Astrocyte (in vitro differentiated cells and primary cell): ENCODE data around the gene ZBTB12. TPM values are rescaled to one million over a fixed set of nuclear protein-coding genes. Genes with fewer than 3 reads are reported as not detected.
"Not testable (repeated sequence)": the region's sequence is repeated elsewhere in the genome, so short reads cannot be mapped to it uniquely, and the experiment has no call there.

Source experiments
- DNase-seq: peaks from one replicate; pipeline ENCODE4 v3.0.0-alpha.2; 2010; ENCODE audit warnings: low read depth
- FAIRE-seq: peaks from 2 replicates; lab custom pipeline; 2011; peaks lifted over from hg19 to GRCh38; lab: Jason Lieb, UNC
- H2AFZ ChIP-seq: 2 replicates; pipeline ENCODE4 v1.6.0; 2012; ENCODE audit warnings: low read depth, low read length, inconsistent platforms
- H3K27ac ChIP-seq: 2 replicates; pipeline ENCODE4 v1.5.1; 2011; ENCODE audit warnings: low read depth, low read length, inconsistent platforms
- H3K27me3 ChIP-seq: 2 replicates; pipeline ENCODE4 v1.6.0; 2011; ENCODE audit warnings: low read length, inconsistent platforms; ENCODE audit not compliant: insufficient read depth
- H3K36me3 ChIP-seq: 2 replicates; pipeline ENCODE4 v1.5.1; 2011; ENCODE audit warnings: low read length, inconsistent platforms; ENCODE audit not compliant: insufficient read depth
- H3K4me1 ChIP-seq: 2 replicates; pipeline ENCODE4 v1.5.1; 2011; ENCODE audit warnings: low read length, inconsistent platforms; ENCODE audit not compliant: insufficient read depth
- H3K4me2 ChIP-seq: 2 replicates; pipeline ENCODE4 v1.6.0; 2012; ENCODE audit warnings: low read length, inconsistent platforms
- H3K4me3 ChIP-seq: 2 replicates; pipeline ENCODE4 v1.5.1; 2011; ENCODE audit warnings: low read depth, mild to moderate bottlenecking, low read length, inconsistent platforms; ENCODE audit not compliant: insufficient read depth
- H3K79me2 ChIP-seq: 2 replicates; pipeline ENCODE4 v1.6.0; 2012; ENCODE audit warnings: mild to moderate bottlenecking, low read length, inconsistent platforms; ENCODE audit not compliant: insufficient read depth
- H3K9ac ChIP-seq: 2 replicates; pipeline ENCODE4 v1.6.0; 2012; ENCODE audit warnings: mild to moderate bottlenecking, low read length, inconsistent platforms
- H3K9me3 ChIP-seq: 2 replicates; pipeline ENCODE4 v1.5.1; 2012; ENCODE audit warnings: low read depth, mild to moderate bottlenecking, low read length, inconsistent platforms; ENCODE audit not compliant: insufficient read depth
- H4K20me1 ChIP-seq: 2 replicates; pipeline ENCODE4 v1.6.0; 2012; ENCODE audit warnings: low read length, inconsistent platforms; ENCODE audit not compliant: insufficient read depth
- H3K27ac Mint-ChIP-seq: one replicate; pipeline ENCODE4 v1.8.0; 2021; ENCODE audit warnings: mild to moderate bottlenecking, mixed read lengths; ENCODE audit not compliant: unreplicated experiment
- H3K27me3 Mint-ChIP-seq: one replicate; pipeline ENCODE4 v1.8.0; 2021; ENCODE audit warnings: low read depth, mixed read lengths; ENCODE audit not compliant: unreplicated experiment
- H3K36me3 Mint-ChIP-seq: one replicate; pipeline ENCODE4 v1.8.0; 2021; ENCODE audit warnings: low read depth, mixed read lengths; ENCODE audit not compliant: unreplicated experiment
- H3K4me1 Mint-ChIP-seq: one replicate; pipeline ENCODE4 v1.8.0; 2021; ENCODE audit warnings: low read depth, mixed read lengths; ENCODE audit not compliant: unreplicated experiment
- H3K4me3 Mint-ChIP-seq: one replicate; pipeline ENCODE4 v1.8.0; 2021; ENCODE audit warnings: mild to moderate bottlenecking, moderate library complexity, mixed read lengths; ENCODE audit not compliant: unreplicated experiment
- H3K9me3 Mint-ChIP-seq: one replicate; pipeline ENCODE4 v1.8.0; 2021; ENCODE audit warnings: mild to moderate bottlenecking, mixed read lengths; ENCODE audit not compliant: unreplicated experiment
- EZH2 ChIP-seq: IDR thresholded peaks from 2 replicates; pipeline ENCODE4 v1.6.1; 2012; ENCODE audit warnings: mild to moderate bottlenecking, low read length, inconsistent platforms; ENCODE audit not compliant: insufficient read depth
- total RNA-seq: library from RNA; stranded (reverse); gene quantifications from 2 replicates; pipeline ENCODE4 v1.2.1, GENCODE V29; 2021
- TF ChIP-seq, protein P1 (sequence below): IDR thresholded peaks from 2 replicates; pipeline ENCODE4 v1.5.1; 2011; ENCODE audit warnings: low read depth, mild to moderate bottlenecking, inconsistent platforms, low read length, moderate library complexity; ENCODE audit not compliant: insufficient read depth

The ZBTB12 gene
- total RNA-seq, 1 donor from 2014 or later = 4.6 TPM

DNA sequence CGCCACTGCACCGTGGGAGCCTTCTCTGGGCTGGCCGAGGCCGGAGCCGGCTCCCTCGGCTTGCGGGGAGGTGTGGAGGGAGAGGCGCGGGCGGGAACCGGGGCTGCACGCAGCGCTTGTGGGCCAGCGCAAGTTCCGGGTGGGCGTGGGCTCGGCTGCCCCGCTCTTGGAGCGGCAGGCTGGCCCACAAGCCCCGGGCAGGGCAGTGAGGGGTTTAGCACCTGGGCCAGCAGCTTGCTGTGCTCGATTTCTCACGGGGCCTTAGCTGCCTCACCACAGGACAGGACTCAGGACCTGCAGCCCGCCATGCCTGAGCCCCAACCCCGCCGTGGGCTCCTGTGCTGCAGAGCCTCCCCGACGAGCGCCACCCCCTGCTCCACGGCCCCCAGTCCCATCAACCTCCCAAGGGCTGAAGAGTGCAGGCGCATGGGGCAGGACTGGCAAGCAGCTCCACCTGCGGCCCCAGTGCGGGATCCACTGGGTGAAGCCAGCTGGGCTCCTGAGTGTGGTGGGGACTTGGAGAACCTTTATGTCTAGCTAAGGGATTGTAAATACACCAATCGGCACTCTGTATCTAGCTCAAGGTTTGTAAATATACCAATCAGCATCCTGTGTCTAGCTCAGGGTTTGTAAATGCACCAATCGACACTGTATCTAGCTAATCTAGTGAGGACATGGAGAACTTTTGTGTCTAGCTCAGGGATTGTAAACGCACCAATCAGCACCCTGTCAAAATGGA, 49.7 kb downstream of the ZBTB12 start:
- FAIRE-seq, H3K4me1 Mint-ChIP-seq, H3K9me3 ChIP-seq, H3K27ac ChIP-seq, H2AFZ ChIP-seq, H3K4me3 ChIP-seq, H3K9ac ChIP-seq, H3K4me2 ChIP-seq, DNase-seq, H3K79me2 ChIP-seq, H3K36me3 ChIP-seq, H3K36me3 Mint-ChIP-seq, H3K4me3 Mint-ChIP-seq, H3K27me3 Mint-ChIP-seq, H3K4me1 ChIP-seq, H4K20me1 ChIP-seq, H3K27me3 ChIP-seq, H3K9me3 Mint-ChIP-seq, H3K27ac Mint-ChIP-seq: not testable (repeated sequence)

DNA sequence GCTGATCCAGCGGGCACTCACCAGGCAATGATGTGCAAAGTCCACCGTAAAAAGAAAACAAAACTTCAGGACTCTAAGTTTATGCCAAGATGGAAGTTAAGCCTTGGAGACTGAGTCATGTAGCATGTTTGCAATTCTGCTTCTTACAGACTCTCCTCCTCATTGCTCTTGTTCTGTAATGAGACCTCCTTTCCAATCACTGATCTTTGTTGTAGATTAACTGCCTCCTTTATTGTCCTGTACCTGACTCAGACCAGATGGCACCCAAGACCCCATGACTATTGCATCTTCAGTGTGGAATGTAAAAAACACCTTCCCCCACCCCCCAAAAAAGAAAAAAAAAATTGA, 50.4 kb downstream of the ZBTB12 start:
- H3K36me3 Mint-ChIP-seq = peaks cover 8% of the 10 kb centered on the region
- H3K4me1 Mint-ChIP-seq = peaks cover 5% of the 10 kb centered on the region
- H3K27me3 ChIP-seq = no peaks in the 10 kb centered on the region
- H3K36me3 ChIP-seq = no peaks in the 10 kb centered on the region
- no peak overlapping the region for H3K27ac ChIP-seq
- H2AFZ ChIP-seq = no peak overlapping the region
- H3K9me3 Mint-ChIP-seq = no peaks in the 10 kb centered on the region
- H3K27ac Mint-ChIP-seq = no peak overlapping the region
- H3K4me3 Mint-ChIP-seq = no peak overlapping the region
- H3K4me3 ChIP-seq = no peak overlapping the region
- H4K20me1 ChIP-seq = no peaks in the 10 kb centered on the region
- no peaks in the 10 kb centered on the region for H3K27me3 Mint-ChIP-seq
- H3K9ac ChIP-seq = no peak overlapping the region
- TF ChIP-seq EZH2 = no peak
- TF ChIP-seq, protein P1, sequence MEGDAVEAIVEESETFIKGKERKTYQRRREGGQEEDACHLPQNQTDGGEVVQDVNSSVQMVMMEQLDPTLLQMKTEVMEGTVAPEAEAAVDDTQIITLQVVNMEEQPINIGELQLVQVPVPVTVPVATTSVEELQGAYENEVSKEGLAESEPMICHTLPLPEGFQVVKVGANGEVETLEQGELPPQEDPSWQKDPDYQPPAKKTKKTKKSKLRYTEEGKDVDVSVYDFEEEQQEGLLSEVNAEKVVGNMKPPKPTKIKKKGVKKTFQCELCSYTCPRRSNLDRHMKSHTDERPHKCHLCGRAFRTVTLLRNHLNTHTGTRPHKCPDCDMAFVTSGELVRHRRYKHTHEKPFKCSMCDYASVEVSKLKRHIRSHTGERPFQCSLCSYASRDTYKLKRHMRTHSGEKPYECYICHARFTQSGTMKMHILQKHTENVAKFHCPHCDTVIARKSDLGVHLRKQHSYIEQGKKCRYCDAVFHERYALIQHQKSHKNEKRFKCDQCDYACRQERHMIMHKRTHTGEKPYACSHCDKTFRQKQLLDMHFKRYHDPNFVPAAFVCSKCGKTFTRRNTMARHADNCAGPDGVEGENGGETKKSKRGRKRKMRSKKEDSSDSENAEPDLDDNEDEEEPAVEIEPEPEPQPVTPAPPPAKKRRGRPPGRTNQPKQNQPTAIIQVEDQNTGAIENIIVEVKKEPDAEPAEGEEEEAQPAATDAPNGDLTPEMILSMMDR = no peak
- H3K4me1 ChIP-seq = no peaks in the 10 kb centered on the region
- H3K79me2 ChIP-seq = no peaks in the 10 kb centered on the region
- peak; percentile 43 for DNase-seq
- no peak overlapping the region for H3K4me2 ChIP-seq
- no peaks in the 10 kb centered on the region for H3K9me3 ChIP-seq
- no peak for FAIRE-seq

DNA sequence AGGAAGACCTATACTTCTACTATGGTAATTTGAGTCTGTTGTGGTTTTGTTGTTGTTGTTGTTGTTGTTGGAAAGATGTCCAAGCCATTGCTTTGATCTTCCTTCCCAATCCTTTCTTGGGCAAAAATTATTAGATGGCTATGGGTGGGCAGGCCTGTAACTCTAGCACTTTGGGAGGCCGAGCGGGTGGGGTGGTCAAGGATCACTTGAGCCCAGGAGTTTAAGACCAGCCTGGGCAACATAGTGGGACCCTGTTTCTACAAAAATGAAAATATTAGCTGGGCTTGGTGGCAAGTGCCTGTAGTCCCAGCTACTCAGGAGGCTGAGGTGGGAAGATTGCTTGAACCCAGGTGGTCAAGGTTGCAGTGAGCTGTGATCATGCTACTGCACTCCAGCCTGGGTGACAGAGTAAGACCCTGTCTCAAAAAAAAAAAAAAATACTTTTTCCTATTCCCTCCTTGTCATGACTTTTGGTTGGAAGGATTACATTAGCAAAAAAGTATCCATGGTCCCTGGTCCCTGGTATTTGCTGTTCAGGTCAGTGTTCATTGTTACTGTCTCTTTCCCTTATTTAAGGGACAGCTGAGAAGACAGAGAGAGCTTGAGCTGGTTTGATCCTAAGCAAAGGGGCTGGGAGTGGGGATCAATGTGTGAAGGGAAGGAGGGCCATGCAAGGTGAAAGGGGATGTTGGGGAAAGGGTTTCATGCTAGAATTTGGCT, 51.0 kb downstream of the ZBTB12 start:
- Histone ChIP-seq H3K9ac (no peak overlapping the region), H3K27ac (no peak overlapping the region), H4K20me1 (no peaks in the 10 kb centered on the region), H3K27me3 (no peaks in the 10 kb centered on the region), H3K79me2 (no peaks in the 10 kb centered on the region), H2AFZ (no peak overlapping the region), H3K36me3 (no peaks in the 10 kb centered on the region), H3K4me1 (no peaks in the 10 kb centered on the region), H3K4me2 (no peak overlapping the region), H3K9me3 (no peaks in the 10 kb centered on the region), H3K4me3 (no peak overlapping the region)
- Mint-ChIP-seq H3K4me3 (no peak overlapping the region), H3K9me3 (no peaks in the 10 kb centered on the region), H3K4me1 (peaks cover 5% of the 10 kb centered on the region), H3K36me3 (peaks cover 8% of the 10 kb centered on the region), H3K27ac (no peak overlapping the region), H3K27me3 (no peaks in the 10 kb centered on the region)
- DNase-seq = no peak
- TF ChIP-seq, protein P1 = no peak
- TF ChIP-seq EZH2 = no peak
- FAIRE-seq = no peak

Other genes with a start within 250 kb of the ZBTB12 start
- gene BAG6, start 249.4 kb downstream of the ZBTB12 start, total RNA-seq = 233 and 247 TPM in 2 replicates
- 0.89 and 1.2 TPM in 2 replicates for gene APOM, start 246.2 kb downstream of the ZBTB12 start, total RNA-seq
- gene C6orf47, start 241.3 kb downstream of the ZBTB12 start, total RNA-seq = 14.7 and 15.5 TPM in 2 replicates
- gene GPANK1, start 237.1 kb downstream of the ZBTB12 start, total RNA-seq = 11.7 and 13.8 TPM in 2 replicates
- gene CSNK2B, start 236.0 kb downstream of the ZBTB12 start, total RNA-seq = 200 and 208 TPM in 2 replicates
- 17.5 and 20.3 TPM in 2 replicates for gene LY6G5B, start 232.1 kb downstream of the ZBTB12 start, total RNA-seq
- gene LY6G5C, start 221.0 kb downstream of the ZBTB12 start, total RNA-seq = 2.9 and 3.9 TPM in 2 replicates
- 34.3 and 38.3 TPM in 2 replicates for gene ABHD16A, start 198.8 kb downstream of the ZBTB12 start, total RNA-seq
- not detected in 2 replicates for gene LY6G6F, start 195.2 kb downstream of the ZBTB12 start, total RNA-seq
- not detected in 2 replicates for gene LY6G6D, start 186.7 kb downstream of the ZBTB12 start, total RNA-seq
- 0.41 and 0.66 TPM in 2 replicates for gene LY6G6C, start 180.3 kb downstream of the ZBTB12 start, total RNA-seq
- gene MPIG6B, start 178.7 kb downstream of the ZBTB12 start, total RNA-seq = not detected in 2 replicates
- gene DDAH2, start 172.8 kb downstream of the ZBTB12 start, total RNA-seq = 62.5 and 72.4 TPM in 2 replicates
- 484 and 518 TPM in 2 replicates for gene CLIC1, start 165.6 kb downstream of the ZBTB12 start, total RNA-seq
- 5.7 and 6.8 TPM in 2 replicates for gene MSH5, start 162.1 kb downstream of the ZBTB12 start, total RNA-seq
- 0.72 and 1.2 TPM in 2 replicates for gene SAPCD1, start 139.4 kb downstream of the ZBTB12 start, total RNA-seq
- gene VWA7, start 124.8 kb downstream of the ZBTB12 start, total RNA-seq = 0.54 and 0.94 TPM in 2 replicates
- gene VARS1, start 106.3 kb downstream of the ZBTB12 start, total RNA-seq = 94.8 and 96.3 TPM in 2 replicates
- gene LSM2, start 95.1 kb downstream of the ZBTB12 start, total RNA-seq = 43.8 and 44.0 TPM in 2 replicates
- 0.98 and 1.1 TPM in 2 replicates for gene HSPA1L, start 86.8 kb downstream of the ZBTB12 start, total RNA-seq
- gene HSPA1A, start 86.5 kb downstream of the ZBTB12 start, total RNA-seq = 52.6 and 52.7 TPM in 2 replicates
- 64.9 and 77.2 TPM in 2 replicates for gene HSPA1B, start 74.3 kb downstream of the ZBTB12 start, total RNA-seq
- 45.0 and 47.3 TPM in 2 replicates for gene NEU1, start 39.3 kb downstream of the ZBTB12 start, total RNA-seq
- 0.23 and 0.29 TPM in 2 replicates for gene SLC44A4, start 23.1 kb downstream of the ZBTB12 start, total RNA-seq
- gene EHMT2, start 4.4 kb downstream of the ZBTB12 start, total RNA-seq = 32.6 and 35.8 TPM in 2 replicates
- gene C2, start 25.6 kb upstream of the ZBTB12 start, total RNA-seq = 0.20 and 0.43 TPM in 2 replicates
- 1.0 and 1.4 TPM in 2 replicates for gene CFB, start 44.0 kb upstream of the ZBTB12 start, total RNA-seq
- gene NELFE, start 56.9 kb upstream of the ZBTB12 start, total RNA-seq = 47.7 and 48.1 TPM in 2 replicates
- gene SKIC2, start 57.1 kb upstream of the ZBTB12 start, total RNA-seq = 75.3 and 79.1 TPM in 2 replicates
- gene DXO, start 70.1 kb upstream of the ZBTB12 start, total RNA-seq = 12.6 and 15.6 TPM in 2 replicates
- 3.8 and 4.6 TPM in 2 replicates for gene C4A, start 80.0 kb upstream of the ZBTB12 start, total RNA-seq
- gene C4B, start 112.7 kb upstream of the ZBTB12 start, total RNA-seq = 3.2 and 3.7 TPM in 2 replicates
- gene CYP21A2, start 136.3 kb upstream of the ZBTB12 start, total RNA-seq = 0.11 and 0.46 TPM in 2 replicates
- 1.8 and 2.3 TPM in 2 replicates for gene TNXB, start 207.3 kb upstream of the ZBTB12 start, total RNA-seq
- gene ATF6B, start 226.2 kb upstream of the ZBTB12 start, total RNA-seq = 68.7 and 70.1 TPM in 2 replicates
- gene FKBPL, start 228.2 kb upstream of the ZBTB12 start, total RNA-seq = 5.2 TPM in 2 replicates
- gene PRRT1, start 249.9 kb upstream of the ZBTB12 start, total RNA-seq = 0.45 and 0.67 TPM in 2 replicates